ENCODE data around the gene KSR2.
"Not testable (repeated sequence)": the region's sequence is repeated elsewhere in the genome, so short reads cannot be mapped to it uniquely, and the experiment has no call there.

KSR2 gene

DNA sequence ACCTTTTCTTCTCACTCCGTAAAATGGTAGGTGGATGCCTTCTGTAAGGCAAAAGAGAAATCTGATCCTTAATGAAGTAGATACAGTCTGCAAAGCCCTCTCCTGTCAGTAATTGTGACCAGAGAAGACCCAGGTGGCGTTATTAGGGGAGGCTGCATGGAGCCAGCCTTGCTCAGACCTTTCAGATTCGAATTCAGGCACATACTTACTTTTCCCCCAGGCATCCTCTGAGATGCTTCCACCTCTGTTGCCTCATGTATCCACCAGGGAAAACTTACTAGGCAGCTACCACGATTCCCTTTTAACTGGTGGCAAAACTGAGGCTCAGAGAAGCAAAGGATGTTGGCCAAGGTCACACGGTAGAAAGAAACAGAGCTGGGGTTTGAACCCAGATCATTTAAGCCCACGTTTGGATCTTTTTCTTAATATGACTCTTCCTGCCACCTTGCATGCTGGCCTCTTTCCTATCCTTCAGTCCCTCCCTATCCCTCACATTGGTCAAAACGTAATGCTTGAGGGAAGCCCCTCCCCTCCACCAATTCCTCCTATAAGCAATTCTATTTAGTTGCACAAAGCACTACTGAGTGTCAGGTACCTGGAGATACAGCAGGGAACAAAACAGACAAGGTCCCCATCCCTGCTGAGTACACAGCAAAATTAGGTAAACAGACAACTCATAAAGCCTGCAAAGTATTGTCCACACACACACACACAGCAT lies 179.4 kb downstream of the KSR2 start:
- no peak for TF ChIP-seq POLR2A (IDR thresholded peaks at IDR 0.05; ENCODE audit: low read length)
- no peak for TF ChIP-seq GATA1 (IDR thresholded peaks at IDR 0.05; ENCODE audit: low read depth, low read length)
- no peak for DNase-seq

DNA sequence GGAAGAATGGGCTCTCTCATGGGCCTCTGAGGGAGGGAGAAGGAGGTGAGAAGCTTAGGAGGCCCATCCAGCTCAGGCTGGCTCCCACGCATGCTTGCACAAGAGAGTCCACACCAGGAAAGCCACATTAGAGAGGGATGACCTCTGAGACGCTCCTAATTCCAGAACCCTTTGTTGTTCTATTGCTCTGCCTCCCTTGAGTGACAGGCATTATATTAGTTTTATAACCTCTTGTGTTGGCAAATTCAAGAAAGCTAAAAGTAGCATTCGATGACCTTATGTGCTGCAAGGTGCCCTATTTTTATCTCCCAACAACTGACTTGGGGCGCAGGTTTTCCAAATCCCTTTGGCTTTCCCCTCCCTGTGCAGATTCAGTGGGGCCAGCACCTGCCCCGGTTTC lies 190.1 kb downstream of the KSR2 start:
- TF ChIP-seq POLR2A (IDR thresholded peaks at IDR 0.05; ENCODE audit: low read length) (no peak), GATA1 (IDR thresholded peaks at IDR 0.05; ENCODE audit: low read depth, low read length) (no peak)
- DNase-seq: no peak

DNA sequence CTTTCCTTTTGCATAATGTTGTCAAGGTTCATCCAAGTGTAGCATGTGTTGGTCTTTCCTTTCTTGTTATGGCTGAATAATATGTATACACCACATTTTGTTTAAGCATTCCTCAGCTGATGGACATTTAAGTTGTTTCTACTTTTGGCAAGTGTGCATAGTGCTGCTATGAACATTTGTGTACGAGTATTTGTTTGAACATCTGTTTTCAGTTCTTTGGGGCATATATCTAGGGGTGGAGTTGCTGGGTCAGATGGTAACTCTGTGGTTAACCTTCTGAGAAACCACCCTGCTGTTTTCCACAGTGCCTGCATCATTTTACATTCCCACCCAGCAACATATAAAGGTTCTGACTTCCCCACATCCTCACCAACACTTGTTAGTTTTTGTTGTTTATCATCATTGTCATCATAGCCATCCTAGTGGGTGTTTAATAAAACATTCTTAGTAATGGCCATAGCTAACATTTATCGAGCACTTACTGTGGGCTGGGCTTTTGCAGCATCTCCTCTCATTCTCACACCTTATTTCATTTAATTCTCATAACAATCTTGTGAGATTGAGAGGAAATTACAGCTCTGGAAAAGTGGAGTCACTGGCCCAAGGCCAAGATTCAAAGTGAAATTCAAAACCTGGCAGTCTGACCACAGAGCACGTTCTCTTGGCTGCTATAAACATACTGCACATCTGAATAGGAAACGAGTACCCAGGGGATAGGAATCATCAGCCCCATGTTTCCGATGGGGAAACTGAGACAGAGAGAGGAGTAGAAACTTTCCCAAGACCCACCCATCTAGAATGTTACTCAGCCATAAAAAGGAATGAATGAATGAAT lies 193.6 kb downstream of the KSR2 start:
- no peak for DNase-seq

DNA sequence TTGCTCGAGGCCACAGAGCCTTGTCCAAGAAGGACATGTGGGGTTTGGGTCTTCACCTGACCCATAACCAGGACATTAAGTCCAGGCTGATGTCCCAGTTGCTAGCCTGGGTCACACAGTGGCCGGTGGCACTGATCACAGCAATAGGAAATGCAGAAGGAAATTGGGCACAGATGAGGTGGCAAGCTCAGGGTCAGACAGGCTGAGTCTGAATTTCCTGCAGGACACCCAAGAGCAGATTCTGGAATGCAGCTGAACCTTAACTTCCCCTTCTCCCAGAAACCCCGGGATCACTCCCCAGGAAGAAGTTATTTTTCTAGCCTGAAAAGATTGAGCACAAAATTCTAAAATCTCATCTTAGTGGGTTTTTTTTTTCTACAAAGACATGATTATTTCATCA lies 199.9 kb downstream of the KSR2 start:
- DNase-seq: no peak
- TF ChIP-seq POLR2A (IDR thresholded peaks at IDR 0.05; ENCODE audit: low read length) (no peak), GATA1 (IDR thresholded peaks at IDR 0.05; ENCODE audit: low read depth, low read length) (no peak)

More for the DNA sequence above, 193.6 kb downstream of the KSR2 start:
- no peak for TF ChIP-seq POLR2A (IDR thresholded peaks at IDR 0.05; ENCODE audit: low read length)
- TF ChIP-seq GATA1 (IDR thresholded peaks at IDR 0.05; ENCODE audit: low read depth, low read length): no peak

DNA sequence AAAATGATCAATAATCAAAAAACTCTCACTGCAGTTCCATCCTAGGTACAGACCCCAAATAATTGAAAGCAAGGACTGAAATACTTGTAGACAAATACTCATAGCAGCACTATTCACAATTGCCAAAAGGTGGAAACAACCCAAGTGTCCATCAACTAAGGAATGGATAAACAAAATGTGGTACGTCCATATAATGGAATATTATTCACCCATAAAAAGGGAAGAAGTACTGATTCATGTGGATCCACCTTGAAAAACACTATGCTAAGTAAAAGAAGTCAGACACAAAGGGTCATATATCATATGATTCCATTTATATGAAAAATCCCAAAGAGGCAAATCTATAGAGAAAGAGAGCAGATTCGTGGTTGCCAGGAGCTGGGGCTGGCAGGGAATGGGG lies 202.8 kb downstream of the KSR2 start:
- TF ChIP-seq POLR2A (IDR thresholded peaks at IDR 0.05; ENCODE audit: low read length) (no peak), GATA1 (IDR thresholded peaks at IDR 0.05; ENCODE audit: low read depth, low read length) (no peak)
- DNase-seq: no peak

DNA sequence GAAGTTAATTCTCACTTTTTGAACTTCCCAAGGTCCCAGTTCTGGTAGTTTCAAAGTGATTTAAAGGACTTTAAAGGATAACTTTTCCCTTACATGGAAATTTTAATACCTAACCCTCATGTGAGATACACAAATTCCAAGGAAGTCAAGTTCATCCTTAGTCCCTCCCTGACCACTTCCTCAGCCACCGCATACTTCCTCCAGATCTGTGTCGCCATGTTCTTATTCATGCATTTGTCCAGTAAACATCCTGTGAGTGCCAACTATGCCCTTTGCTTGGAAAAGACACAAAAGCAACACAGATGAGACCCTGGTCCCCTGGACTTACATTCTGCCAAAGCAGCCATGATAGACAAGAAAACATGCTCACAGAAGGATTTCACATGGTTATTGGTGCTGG lies 206.6 kb downstream of the KSR2 start:
- TF ChIP-seq GATA1 (IDR thresholded peaks at IDR 0.05; ENCODE audit: low read depth, low read length): no peak
- TF ChIP-seq POLR2A (IDR thresholded peaks at IDR 0.05; ENCODE audit: low read length): no peak
- DNase-seq: no peak

DNA sequence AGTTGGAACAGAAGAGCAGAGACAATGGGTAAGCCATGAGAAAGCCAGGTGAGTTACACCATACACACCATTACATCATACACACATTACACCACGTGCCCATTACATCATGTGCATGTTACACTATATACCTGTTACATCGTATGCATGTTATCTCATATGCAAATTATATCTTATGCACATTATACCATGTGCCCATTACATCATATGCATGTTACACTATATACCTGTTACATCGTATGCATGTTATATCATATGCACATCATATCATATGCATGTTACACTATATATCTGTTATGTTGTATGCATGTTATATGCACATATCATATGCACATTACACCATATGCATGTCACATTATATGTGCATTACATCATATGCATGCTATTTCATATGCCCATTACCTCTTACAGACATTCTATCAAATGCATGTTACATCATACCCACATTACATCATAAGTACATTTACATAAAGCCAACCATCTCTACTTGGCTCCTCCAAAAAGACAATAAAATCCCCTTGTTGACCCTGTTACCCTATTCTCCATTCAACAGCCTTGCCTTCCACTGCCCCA lies 207.2 kb downstream of the KSR2 start:
- DNase-seq: no peak

DNA sequence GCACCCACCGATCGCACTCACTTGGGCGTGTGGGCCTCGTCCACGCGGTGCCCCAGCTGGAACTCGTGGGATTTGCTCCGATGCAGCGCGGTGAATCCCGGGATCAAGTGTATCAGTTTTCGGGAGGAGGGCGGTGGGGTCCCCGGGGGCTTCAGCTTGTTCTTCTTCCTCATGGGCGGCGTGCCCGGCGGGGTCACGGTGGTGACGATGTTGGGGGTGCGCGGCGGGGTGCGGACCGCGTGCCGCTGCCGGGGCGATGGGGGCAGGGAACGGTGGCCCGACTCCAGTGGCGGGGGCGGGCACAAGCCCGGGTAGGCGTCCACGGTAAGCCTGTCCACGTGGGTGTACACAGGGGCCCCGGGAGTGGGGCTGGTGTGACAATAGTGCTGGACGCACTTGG lies 207.8 kb downstream of the KSR2 start:
- TF ChIP-seq GATA1 (IDR thresholded peaks at IDR 0.05; ENCODE audit: low read depth, low read length): no peak
- no peak for TF ChIP-seq POLR2A (IDR thresholded peaks at IDR 0.05; ENCODE audit: low read length)
- DNase-seq: no peak

More for the DNA sequence above, 207.2 kb downstream of the KSR2 start:
- TF ChIP-seq POLR2A (IDR thresholded peaks at IDR 0.05; ENCODE audit: low read length): no peak
- no peak for TF ChIP-seq GATA1 (IDR thresholded peaks at IDR 0.05; ENCODE audit: low read depth, low read length)

DNA sequence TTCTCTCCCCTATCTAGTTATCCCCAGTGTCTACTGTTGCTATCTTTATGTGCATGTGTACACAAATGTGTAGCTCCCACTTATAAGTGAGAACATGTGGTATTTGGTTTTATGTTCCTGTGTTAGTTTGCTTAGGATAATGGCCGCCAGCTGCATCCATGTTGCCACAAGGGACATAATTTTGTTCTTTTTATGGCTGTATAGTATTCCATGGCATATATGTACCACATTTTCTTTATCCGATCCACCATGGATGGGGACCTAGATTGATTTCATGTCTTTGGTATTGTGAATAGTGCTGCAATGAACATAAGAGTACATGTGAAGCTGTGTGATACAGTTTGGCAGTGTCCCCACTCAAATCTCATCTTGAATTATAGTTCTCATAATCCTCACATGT lies 218.1 kb downstream of the KSR2 start:
- TF ChIP-seq GATA1 (IDR thresholded peaks at IDR 0.05; ENCODE audit: low read depth, low read length) (no peak), POLR2A (IDR thresholded peaks at IDR 0.05; ENCODE audit: low read length) (no peak)
- DNase-seq: no peak

DNA sequence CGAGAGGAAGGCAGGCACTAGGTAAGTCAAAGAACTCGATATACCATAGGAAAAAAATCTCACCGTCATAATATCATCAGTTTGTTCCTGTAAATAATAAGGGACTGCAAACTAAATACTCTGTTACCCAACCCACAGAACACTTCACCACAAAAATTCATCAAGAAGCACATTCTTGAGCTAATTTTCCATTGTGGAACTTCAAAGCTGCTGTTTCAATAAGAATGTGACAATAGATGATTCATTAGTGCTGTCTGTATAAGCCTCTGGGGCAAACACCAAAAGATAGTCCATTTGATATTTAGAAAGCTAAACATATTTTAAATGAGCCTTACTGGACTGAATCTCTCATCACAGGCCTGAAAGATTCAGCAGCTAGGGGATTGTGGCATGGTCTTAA lies 219.4 kb downstream of the KSR2 start:
- no peak for DNase-seq
- no peak for TF ChIP-seq POLR2A (IDR thresholded peaks at IDR 0.05; ENCODE audit: low read length)
- TF ChIP-seq GATA1 (IDR thresholded peaks at IDR 0.05; ENCODE audit: low read depth, low read length): no peak

DNA sequence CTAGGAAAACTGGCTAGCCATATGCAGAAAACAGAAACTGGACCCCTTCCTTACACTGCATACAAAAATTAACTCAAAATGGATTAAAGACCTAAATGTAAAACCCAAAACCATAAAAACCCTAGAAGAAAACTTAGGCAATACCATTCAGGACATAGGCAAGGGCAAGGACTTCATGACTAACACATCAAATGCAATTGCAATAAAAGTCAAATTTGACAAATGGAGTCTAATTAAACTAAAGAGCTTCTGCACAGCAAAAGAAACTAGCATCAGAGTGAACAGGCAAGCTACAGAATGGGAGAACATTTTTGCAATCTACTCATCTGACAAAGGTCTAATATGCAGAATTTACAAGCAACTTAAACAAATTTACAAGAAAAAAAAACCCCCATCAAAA lies 222.4 kb downstream of the KSR2 start:
- not testable (repeated sequence) for DNase-seq

DNA sequence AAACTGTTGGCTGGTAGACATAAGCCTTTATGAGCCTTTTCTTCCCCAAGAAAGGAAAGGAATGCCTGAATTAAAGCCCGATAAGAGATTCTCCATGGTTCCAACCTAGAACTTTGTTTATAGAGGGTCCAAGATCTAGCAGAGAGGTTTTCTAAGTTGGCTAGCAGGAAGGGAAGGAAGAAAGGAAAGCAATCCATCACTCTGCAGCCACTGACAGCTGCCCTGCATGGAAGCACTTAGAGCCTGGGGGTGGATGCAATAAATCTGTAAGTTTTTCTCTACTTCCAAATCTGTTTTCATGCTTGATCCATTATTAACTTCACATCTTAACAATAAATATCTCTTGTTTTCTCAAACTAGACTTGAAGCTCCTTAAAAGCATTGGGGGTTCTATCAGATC lies 224.4 kb downstream of the KSR2 start:
- TF ChIP-seq GATA1 (IDR thresholded peaks at IDR 0.05; ENCODE audit: low read depth, low read length) (no peak), POLR2A (IDR thresholded peaks at IDR 0.05; ENCODE audit: low read length) (no peak)
- DNase-seq: no peak

DNA sequence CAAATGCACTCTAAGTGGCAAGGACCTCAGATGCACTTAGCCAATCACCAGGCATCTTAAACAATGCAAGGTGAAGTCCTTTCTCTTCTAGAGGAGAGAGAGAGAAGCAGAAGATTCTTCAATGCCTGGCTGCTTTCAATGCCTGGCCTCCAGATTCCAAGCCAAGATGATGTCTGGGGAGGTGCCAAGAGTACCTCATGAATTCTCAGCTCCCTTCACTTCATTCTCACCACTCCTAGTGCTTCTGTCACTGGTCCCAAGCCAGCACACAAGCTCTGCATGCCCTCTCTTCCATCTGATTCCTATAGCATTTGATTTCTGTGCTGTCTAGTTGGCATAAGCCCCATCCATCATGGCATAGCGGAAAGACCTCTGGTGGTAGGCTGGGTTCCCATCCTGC lies 225.0 kb downstream of the KSR2 start:
- DNase-seq: no peak
- TF ChIP-seq POLR2A (IDR thresholded peaks at IDR 0.05; ENCODE audit: low read length) (no peak), GATA1 (IDR thresholded peaks at IDR 0.05; ENCODE audit: low read depth, low read length) (no peak)

DNA sequence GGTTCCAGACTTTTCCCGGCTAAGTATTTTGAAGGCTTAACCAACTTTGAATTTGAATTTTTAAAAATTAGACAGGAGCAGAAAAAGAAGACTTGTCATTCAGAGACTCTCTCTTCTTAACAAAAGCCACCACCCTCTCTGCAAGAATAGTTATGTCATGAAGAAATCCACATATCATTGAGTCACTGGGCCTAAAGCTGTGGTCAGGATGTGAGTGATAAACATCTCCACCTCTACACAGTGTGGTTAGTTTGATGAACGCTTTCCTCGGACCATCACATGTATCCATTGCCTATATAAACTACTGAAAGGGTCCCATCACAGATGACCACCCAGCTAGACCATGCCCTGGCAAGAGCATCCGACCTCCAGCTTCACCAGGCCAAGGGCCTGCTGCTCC lies 226.1 kb downstream of the KSR2 start:
- no peak for TF ChIP-seq POLR2A (IDR thresholded peaks at IDR 0.05; ENCODE audit: low read length)
- TF ChIP-seq GATA1 (IDR thresholded peaks at IDR 0.05; ENCODE audit: low read depth, low read length): no peak
- DNase-seq: no peak

DNA sequence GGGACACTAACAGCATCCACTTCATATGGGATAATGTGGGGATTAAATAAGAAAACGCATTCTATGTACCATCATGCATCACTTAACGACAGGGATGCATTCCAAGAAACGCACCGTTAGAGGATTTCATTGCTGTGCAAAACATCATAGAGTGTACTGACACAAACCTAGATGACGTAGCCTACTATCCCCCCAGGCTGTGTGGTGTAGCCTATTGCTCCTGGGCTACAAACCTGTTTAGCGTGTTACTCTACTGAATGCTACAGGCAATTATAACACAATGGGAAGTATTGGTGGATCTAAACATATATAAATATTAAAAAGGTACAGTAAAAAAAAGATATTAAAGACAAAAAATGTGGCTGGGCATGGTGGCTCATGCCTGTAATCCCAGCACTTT lies 230.6 kb downstream of the KSR2 start:
- no peak for TF ChIP-seq GATA1 (IDR thresholded peaks at IDR 0.05; ENCODE audit: low read depth, low read length)
- TF ChIP-seq POLR2A (IDR thresholded peaks at IDR 0.05; ENCODE audit: low read length): no peak
- no peak for DNase-seq

Measured in erythroblast (primary cell).